Measurements from ENCODE around the gene GMEB2.
"Not testable (repeated sequence)": the region's sequence is repeated elsewhere in the genome, so short reads cannot be mapped to it uniquely, and the experiment has no call there.

Gene GMEB2

GRCh38 chr20:63560333-63560805 lies 66.5 kb downstream of the GMEB2 start:
- DNase-seq (ENCODE audit: low spot score): no peak

- not testable (repeated sequence) for DNase-seq (ENCODE audit: low spot score)
Observed at GRCh38 chr20:63559485-63560332, 67.2 kb downstream of the GMEB2 start.

- no peak for DNase-seq (ENCODE audit: low spot score)
Observed at GRCh38 chr20:63558804-63559484, 68.0 kb downstream of the GMEB2 start.

DNA sequence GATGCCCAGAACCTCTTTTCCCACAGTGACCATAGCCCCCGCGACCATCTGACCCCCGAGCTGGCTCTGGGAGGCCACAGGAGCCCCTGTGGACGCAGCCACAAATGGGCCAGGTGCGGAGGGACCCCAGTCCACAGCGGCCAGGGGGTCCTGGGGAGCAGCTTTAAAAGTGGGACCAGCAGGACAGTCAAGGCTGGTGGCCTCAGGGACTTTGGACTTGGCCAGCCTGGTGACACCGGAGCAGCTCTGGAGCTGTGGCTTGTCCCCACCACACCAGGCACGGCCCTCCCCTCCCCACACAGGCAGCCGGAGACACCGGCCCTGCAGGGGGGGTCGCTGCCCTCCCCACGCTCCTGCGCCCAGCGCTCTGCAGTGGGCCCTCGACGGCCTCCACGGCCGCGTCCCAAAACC lies 69.4 kb downstream of the GMEB2 start:
- DNase-seq (ENCODE audit: low spot score): no peak

DNA sequence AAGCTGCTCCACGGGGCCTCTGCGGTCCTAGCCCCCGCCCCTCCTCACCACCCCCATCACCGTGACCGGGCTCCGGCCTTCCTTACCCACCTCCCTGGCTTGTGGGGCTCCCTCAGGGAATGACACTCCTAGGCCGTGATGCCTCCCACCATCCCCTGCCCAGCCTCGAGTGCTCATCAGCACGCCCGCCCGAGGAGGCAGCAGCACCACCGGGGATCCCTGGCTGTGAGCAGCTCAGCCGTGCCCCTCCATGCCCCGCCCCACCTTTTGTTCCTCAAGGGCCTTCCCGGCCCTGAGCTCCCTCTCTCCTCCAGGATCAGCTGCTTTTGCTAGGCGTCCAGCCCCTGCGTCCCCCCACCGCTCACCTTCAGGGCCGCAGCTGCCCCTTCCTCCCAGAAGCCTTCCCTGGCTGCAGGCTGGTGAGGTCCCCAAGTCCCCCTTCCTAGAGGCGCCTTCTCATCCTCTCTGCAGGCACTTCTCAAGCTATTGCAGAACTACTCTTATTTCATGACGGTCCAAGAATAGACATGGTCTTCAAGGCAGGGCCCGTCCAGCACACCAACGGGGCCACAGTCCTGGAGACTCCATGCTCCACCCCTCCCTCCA lies 69.9 kb downstream of the GMEB2 start:
- DNase-seq (ENCODE audit: low spot score): no peak

DNA sequence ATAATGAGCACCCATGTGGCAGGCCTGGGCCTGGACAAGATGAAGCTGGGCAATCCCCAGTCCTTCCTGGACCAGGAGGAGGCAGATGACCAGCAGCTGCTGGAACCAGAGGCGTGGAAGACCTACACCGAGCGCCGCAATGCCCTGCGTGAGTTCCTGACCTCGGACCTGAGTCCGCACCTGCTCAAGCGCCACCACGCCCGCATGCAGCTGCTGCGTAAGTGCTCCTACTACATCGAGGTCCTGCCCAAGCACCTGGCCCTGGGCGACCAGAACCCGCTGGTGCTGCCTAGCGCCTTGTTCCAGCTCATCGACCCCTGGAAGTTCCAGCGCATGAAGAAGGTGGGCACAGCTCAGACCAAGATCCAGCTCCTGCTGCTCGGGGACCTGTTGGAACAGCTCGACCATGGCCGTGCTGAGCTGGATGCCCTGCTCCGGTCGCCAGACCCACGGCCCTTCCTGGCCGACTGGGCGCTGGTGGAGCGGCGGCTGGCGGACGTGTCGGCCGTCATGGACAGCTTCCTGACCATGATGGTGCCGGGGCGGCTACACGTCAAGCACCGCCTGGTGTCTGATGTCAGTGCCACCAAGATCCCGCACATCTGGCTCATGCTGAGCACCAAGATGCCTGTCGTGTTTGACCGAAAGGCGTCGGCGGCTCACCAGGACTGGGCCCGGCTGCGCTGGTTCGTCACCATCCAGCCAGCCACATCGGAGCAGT lies 71.1 kb downstream of the GMEB2 start:
- no peak for DNase-seq (ENCODE audit: low spot score)

DNA sequence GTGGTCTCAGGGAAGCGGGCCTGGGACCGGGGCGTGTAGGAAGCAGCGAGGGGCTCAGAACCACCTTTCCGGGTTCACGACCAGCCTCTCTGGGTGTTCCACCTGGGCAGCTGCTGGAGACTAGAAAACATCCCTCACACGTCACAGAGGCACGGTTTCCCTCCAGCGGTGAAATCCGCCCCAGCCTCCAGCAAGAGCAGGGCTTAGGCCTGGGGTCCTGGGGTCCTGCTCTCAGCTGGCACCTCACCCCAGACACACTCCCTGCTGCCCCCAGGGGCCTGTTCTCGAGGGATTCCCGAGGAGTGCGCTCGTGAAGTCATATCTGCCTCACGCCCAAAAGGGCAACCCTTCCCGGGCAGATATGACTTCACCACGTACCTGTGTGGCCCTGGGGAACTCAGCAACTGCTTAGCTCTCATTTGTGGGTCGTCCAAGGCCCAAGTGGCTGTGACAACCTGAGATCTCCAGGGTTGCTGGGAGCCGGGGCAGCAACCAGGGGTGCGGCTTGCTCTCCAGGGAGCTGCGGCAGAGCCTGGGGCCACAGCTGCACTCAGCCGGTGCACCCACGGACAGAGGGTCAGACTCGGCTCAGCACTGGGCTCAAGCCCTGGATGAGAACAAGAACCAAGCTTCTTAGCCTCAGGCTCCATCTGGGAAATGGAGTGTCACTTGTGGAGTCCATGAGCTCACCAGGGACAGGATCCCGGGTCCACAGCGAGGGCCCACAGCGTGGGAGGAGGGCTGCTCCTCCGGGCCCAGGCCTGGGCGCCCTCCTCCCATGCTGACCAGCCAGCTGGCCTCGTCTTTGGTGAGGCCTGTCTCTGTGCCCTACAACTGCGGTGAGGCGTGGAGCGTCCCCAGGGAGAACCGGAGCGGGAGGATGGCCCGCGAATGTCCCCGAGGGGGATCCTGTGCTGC lies 72.3 kb downstream of the GMEB2 start:
- no peak for DNase-seq (ENCODE audit: low spot score)

DNA sequence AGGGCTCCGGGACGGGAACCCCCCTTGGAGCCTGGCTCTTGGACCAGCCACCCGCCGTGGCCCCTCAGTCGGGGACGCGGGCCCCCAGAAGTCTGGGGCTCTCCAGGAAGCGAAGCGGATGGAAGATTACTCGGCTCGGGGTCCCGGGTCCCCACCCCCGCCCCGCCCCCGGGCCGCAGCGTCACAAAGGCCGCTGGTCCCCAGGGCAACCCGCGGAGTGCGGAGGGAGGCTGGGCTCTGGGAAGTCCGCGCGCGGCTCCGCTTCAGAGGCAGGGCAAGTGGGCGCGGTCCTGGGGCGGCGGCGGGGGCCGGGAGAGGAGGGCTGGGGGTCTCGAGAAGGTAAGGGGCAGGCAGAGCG lies 73.0 kb downstream of the GMEB2 start, which contains the start of gene FNDC11:
Gene FNDC11 (plus strand): TSS at position 227 of the 358 bp plus-strand sequence. CDS start 1,505 bp downstream, outside the sequence.
- no peak for DNase-seq (ENCODE audit: low spot score)

GRCh38 chr20:63553251-63553932 lies 73.5 kb downstream of the GMEB2 start:
- peak; percentile 62 for DNase-seq (ENCODE audit: low spot score)

GRCh38 chr20:63552481-63553249 lies 74.2 kb downstream of the GMEB2 start:
- no peak for DNase-seq (ENCODE audit: low spot score)

DNA sequence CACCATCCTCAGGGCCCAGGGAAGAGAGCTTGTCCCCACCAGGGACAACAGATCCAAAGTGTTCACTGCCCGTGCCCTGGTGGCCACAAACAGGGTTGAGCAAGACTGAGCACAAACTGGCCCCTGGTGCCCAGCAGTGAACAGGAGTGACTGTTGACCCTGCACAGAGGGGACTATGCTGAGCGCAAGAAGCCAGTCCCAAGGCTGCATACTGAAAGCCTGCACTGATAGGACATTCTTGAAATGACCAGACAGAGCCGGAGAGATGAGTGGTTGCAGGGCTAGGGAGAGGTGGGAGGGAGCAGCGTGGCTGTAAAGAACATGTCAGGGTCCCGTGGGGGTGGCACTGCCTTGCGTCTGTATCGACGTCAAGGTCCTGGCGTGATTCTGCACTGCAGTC lies 75.8 kb downstream of the GMEB2 start:
- DNase-seq (ENCODE audit: low spot score): no peak

GRCh38 chr20:63549679-63550282 lies 77.1 kb downstream of the GMEB2 start:
- DNase-seq (ENCODE audit: low spot score): no peak

GRCh38 chr20:63549019-63549418 lies 77.9 kb downstream of the GMEB2 start:
- no peak for DNase-seq (ENCODE audit: low spot score)

- no peak for DNase-seq (ENCODE audit: low spot score)
Observed at GRCh38 chr20:63548542-63548941, 78.4 kb downstream of the GMEB2 start.

DNA sequence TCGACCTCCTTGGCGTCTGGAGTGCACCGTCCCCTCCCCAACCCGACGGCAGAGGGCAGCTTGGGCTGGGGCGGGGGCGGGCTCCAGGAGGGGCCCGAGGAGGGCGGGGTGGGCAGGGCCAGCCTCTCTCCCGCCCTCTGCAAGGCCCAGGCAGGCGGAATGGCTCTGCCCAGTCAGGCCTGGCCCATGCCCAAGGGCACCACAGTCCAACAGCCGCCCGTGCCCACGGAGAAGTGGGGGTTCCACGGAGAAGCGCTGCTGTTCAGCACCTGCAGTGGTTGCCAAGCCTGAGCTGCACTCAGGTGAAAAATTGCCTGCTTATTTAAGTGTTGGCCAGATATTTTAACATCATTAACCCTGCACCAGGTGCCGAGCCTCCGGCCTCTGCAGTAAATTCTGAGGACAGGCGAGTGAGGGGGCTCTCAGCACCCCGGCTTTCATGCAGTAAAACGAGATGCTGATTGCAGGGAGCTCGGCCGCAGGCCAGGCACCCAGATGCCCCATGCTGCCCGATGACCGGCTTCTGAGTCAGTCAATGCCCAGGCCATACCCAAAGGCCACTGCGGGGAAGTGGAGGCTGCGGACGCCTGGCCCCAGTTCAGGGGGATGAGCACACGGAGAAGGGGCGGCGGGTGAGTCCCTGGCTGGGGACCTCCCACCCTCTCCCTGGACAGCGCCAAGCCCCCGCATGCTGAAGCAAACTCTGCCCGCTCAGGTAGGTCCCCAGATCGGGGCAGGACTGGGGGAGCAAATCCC lies 79.0 kb downstream of the GMEB2 start, which contains the start of gene SRMS:
Gene SRMS (minus strand): TSS at position 25 of the 756 bp plus-strand sequence. CDS start 286 bp downstream, outside the sequence.
- no peak for DNase-seq (ENCODE audit: low spot score)

GRCh38 chr20:63546956-63547724 lies 79.8 kb downstream of the GMEB2 start:
- DNase-seq (ENCODE audit: low spot score): no peak

- DNase-seq (ENCODE audit: low spot score): no peak
Observed at GRCh38 chr20:63546256-63546955, 80.5 kb downstream of the GMEB2 start.

Data from cerebellar cortex (tissue), 1 donor.